ENCODE results near the gene LRP3. TPM values are rescaled to one million over a fixed set of nuclear protein-coding genes. Genes with fewer than 3 reads are reported as not detected.
"Not testable (repeated sequence)": the region's sequence is repeated elsewhere in the genome, so short reads cannot be mapped to it uniquely, and the experiment has no call there.

LRP3 gene
- polyA plus RNA-seq (2013, experiment 1 of 2; ENCODE audit: insufficient read length), result 29.1 TPM
- polyA plus RNA-seq (2013, experiment 2 of 2; ENCODE audit: insufficient read length), result 30.2 TPM

DNA sequence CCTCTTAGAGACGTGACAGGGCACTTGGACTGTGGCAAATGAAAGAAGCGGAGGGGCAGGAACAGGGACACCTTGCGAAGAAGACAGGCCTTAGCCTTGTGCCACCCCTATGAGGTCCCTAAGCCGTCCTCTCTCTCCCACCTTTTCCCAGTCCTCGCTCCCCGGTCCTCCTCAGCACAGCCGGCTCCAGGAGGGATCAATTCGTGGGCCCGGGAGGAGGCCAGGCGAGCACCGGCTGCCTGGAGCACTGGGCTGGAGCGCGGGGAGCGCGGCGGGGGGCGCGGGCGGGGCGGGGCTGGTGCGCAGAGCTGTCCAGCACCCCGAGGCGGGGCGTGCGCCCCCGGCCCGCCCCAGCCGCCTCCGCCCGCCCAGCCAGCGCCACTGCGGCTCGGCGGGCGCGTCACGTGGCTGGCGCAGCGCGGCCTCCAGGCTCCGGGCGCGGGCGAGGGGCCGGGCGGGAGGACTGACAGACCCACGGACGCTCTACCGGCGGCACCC is at the start of gene LRP3:
Gene LRP3 (plus strand): TSS at position 466 of the 498 bp plus-strand sequence. CDS start 456 bp downstream, outside the sequence.
- peak; percentile 55 for DNase-seq

DNA sequence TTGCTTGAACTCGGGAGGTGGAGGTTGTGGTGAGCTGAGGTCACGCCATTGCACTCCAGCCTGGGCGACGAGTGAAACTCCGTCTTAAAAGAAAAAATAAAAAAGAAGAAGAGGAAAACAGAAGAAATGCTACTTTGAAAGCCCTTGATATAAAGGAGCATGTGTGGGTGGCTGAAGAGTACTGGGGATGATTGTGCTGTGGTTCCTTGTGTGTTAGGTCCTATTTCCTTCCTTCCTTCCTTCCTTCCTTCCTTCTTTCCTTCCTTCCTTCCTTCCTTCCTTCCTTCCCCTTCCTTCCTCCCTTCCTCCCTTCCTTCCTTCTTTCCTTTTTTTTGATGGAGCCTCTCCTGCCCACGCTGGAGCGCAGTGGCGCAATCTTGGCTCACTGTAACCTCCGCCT is 47.9 kb upstream of the LRP3 start:
- no peak for DNase-seq

DNA sequence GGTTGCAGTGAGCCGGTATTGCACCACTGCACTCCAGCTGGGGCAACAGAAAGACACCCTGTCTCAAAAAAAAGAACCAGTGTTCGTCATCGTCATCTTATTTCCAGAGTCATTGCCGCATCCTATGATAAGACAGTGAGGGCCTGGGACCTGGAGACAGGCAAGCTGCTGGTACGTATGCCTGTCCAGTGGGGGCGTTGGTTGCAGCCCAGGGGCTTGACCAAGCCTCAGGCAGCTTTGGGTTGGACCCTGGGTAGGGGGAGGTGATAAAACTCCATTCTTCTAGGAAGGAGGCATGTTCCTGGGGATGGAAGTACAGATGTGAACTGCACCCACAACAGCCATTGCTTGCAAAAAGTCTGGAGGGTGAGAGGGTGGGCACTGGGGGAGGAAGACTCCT is 46.6 kb upstream of the LRP3 start:
- no peak for DNase-seq

GRCh38 chr19:33150852-33151518 is 43.1 kb upstream of the LRP3 start:
- DNase-seq, result no peak

DNA sequence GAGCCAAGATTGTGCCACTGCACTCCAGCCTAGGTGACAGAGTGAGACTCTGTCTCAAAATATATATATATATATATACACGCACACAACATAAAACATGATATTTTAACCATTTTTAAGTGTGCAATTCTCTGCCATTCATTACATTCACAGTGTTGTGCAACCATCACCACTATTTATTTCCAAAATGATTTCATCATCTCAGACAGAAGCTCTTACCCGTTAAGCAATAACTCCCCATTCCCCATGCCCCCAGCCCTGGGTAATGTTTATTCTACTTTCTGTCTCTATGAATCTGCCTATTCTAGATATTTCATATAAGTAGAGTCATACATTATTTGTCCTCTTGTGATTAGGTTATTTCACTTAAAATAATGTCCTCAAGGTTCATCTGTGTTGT is 42.0 kb upstream of the LRP3 start:
- no peak for DNase-seq

- not testable (repeated sequence) for DNase-seq
Measured at GRCh38 chr19:33152625-33153024, 41.5 kb upstream of the LRP3 start.

- DNase-seq, result not testable (repeated sequence)
Measured at GRCh38 chr19:33154313-33154712, 39.8 kb upstream of the LRP3 start.

- DNase-seq, result peak; percentile 47
Measured at GRCh38 chr19:33156334-33156733, 37.8 kb upstream of the LRP3 start.

DNA sequence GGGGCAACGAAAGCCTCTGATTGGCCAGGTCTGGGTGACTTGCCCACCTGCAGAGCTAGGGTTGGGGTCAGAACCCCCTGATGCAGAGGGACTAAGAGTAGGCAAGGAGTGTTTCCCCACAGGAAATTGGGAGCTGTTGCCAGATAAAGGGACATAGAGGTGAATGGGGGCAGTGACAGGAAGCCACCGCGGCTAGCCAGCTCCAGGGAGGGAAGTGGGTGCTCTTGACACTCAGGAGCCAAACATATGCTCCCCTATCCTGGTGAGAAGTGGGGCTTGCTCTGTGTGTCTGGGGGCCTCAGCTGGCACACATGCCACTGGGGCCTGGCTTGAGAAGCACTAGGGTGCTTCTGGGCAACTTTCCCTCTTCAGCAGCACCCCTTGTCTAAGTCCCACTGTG is 36.2 kb upstream of the LRP3 start:
- no peak for DNase-seq

DNA sequence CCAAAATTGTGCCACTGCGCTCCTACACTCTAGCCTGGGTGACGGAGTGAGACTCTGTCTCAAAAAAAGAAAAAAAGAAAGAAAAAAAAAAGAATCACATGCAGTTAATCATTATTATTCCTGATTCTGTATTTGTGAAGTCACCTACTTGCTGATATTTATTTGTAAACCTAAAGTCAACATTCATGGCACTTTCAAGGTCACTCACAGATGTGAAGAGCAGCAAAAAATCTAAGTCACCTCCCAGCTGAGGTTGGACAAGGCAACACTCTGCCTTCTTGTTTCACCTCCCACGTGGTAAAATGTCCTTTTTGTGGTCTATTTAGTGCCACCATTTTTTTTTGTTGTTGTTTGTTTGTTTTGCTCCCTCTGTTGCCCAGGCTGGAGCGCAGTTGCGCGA is 35.8 kb upstream of the LRP3 start:
- DNase-seq, result no peak

DNA sequence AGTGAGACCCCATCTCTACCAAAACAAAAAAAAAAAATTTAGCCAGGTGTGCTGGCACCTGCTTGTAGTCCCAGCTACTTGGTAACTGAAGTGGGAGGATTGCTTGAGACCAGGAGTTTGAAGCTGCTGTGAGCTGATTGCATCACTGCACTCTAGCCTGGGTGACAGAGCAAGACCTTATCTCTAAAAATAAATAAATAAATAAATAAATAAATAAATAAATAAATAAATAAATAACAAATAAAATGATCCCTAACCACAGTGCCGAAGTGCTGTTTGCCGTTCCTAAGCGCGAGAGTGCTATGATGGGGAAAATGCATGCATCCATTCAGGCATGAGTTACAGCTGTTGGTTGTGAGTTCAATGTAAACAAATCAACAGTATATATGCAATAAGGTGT is 35.0 kb upstream of the LRP3 start:
- DNase-seq, result no peak

GRCh38 chr19:33159893-33160292 is 34.2 kb upstream of the LRP3 start:
- DNase-seq, result no peak

- DNase-seq, result no peak
Measured at GRCh38 chr19:33161201-33161600, 32.9 kb upstream of the LRP3 start.

- no peak for DNase-seq
Measured at GRCh38 chr19:33163481-33163880, 30.6 kb upstream of the LRP3 start.

- not testable (repeated sequence) for DNase-seq
Measured at GRCh38 chr19:33166037-33166436, 28.1 kb upstream of the LRP3 start.

DNA sequence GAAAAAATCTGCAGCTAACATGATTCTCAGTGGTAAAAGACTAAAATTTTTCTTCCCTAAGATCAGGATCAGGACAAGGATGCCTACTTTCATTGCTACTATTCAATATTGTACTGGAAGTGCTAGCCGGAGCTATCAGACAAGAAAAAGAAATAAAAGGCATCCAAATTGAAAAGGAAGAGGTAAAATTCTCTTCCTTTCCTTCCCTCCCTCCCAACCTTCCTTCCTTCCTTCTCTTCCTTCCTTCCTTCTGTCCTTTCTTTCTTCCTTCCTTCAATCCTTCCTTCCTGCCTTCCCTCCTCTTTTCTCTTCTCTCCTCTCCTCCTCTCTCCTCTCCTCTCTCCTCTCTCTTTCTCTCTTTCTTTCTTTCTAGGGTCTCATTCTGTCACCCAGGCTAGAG is 26.7 kb upstream of the LRP3 start:
- DNase-seq, result no peak

- DNase-seq, result no peak
Measured at GRCh38 chr19:33168528-33168927, 25.6 kb upstream of the LRP3 start.

GRCh38 chr19:33171222-33171795 is 22.8 kb upstream of the LRP3 start:
- no peak for DNase-seq

GRCh38 chr19:33171916-33172359 is 22.2 kb upstream of the LRP3 start:
- peak; percentile 67 for DNase-seq

DNA sequence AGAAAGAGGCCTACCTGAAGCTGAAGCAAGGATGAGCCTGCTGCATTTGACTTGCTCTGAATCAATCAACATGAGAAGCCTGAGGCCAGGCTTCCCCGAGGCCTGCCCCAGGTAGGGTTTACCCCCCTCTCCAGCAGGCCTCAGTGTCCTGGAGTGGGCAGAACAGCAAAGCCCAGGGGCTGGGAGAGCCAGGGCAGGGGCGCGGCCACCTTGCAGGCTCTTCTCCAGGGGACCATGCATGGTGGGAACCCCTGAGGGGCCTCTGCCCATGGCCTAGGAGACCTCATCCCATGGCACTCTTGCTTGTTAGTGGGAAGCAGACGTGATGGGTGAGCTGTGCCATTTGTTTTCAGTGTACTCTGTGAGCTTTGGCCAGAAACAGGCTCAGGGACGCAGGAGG is 19.9 kb upstream of the LRP3 start:
- DNase-seq, result no peak

DNA sequence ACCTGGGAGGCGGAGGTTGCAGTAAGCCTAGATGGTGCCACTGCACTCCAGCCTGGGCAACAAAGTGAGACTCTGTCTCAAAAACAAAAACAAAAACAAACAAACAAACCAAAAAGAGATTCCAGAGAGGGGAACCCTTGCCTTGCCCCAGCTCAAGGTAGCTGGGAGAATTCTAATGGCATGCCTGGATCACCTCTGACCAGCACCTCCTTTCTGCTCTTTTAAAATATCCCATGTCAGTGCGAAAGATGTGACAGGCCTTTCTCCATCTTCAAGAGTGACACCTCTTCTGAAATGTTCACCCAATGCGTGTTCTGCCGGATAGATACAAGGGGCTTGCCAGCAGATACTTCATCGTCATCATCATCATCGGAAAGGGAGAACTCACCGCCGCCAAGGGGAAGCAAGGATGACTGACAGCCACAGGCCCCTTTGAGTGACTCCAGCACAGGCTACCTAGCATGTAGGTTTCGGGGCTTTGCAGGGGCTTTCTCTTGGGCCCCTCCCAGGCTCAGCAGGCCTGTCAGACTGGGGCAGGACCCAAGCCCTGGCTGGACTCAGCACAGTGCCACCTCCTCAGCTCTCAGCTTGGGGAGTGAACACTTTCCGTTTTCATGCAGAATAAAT is 18.9 kb upstream of the LRP3 start:
- DNase-seq, result no peak

DNA sequence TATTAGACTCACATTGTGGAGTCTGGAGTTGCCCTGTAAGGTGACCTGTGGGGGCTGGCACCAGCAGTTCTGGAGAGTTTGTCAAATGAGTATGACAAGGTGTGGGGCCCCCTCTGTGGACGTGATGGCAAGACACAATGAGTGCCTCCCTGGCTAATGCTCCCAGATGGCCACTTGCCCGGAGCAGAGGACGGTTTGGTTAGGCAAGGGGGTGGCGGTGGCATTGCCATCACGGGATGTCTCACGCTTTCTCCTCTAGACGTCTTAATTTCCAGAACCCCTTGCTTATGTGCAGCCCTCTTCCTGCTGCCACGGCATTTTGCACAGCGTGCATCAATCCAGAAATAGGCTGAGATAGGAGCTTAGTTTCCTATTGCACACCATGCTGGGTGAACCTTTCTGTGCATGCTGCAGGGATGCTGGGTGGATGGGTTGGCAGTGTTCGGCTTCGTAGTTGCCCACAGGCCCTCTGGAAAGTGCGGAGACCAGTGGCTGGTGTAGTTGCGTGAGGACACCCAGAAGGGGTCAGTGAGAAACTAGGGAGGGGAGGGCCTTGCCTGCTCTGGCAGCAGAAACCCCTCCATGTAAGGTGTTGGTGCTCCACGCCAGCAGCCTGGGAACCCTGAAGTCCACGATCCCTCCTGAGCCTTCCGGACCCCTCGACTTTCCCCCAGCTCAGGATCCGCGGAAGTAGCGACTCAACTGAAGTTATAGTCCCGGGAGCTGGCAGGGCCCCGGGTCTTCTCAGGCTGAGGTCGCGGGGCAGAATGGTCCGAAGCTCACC is 18.1 kb upstream of the LRP3 start:
- peak; percentile 44 for DNase-seq

All from fibroblast of skin of scalp (primary cell).